Ureter (tissue), 1 donor: ENCODE measurements around the gene SHANK2. TPM values are rescaled to one million over a fixed set of nuclear protein-coding genes. Genes with fewer than 3 reads are reported as not detected.

Source experiments
- DNase-seq: peaks from one replicate; pipeline ENCODE4 v3.0.0-alpha.2; 2020; ENCODE audit warnings: low spot score
- total RNA-seq: library from RNA; stranded (reverse); gene quantifications from one replicate; pipeline ENCODE4 v1.2.4, GENCODE V29; 2023
- donor health status: DM: yes; HTN: yes; CAD: no.

The SHANK2 gene
- total RNA-seq, 1 donor from 2014 or later = 77.1 TPM

DNA sequence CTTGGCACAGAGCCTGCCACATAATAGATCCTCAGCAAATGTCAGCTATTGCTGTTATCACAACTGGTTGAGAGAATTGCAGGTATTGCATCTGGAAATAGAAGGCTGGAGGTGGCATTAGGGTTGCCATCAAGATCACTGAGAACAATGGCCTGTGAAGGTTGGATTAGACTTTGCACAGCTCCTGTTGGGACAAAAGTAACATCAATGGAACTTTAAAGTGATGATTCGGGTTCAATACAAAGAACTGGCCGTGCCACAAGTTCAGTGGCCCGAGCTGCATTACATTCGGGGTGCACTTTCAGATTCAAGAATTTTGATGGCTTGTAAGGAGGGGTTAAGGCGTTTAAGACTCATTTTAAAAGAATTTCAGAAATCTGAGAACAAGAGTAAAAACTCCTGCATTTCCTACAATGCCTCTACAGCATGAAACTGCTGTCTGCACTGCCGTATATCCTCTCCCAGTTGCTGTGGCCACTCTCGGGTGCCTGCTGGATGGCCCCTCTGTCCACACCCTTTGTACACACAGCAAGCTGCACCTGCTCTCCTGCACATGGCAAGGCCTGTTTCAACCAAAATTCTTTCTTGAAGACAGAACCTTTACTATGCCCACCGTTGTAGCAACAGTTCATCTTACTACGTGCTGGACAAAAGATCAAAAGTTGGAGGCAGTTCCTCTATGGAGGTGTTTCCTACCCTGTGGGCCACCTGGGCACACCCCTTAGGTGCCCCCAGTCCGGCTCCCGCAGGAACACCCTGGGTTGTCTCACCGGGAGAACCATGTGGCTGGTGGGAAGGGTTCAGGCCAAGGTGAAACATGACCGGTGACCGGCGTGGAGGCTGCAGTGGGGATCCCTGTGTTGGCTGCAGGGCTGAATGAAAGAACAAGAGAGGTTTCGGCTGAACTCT, 17.5 kb upstream of the SHANK2 start:
- DNase-seq = peak; percentile 38

DNA sequence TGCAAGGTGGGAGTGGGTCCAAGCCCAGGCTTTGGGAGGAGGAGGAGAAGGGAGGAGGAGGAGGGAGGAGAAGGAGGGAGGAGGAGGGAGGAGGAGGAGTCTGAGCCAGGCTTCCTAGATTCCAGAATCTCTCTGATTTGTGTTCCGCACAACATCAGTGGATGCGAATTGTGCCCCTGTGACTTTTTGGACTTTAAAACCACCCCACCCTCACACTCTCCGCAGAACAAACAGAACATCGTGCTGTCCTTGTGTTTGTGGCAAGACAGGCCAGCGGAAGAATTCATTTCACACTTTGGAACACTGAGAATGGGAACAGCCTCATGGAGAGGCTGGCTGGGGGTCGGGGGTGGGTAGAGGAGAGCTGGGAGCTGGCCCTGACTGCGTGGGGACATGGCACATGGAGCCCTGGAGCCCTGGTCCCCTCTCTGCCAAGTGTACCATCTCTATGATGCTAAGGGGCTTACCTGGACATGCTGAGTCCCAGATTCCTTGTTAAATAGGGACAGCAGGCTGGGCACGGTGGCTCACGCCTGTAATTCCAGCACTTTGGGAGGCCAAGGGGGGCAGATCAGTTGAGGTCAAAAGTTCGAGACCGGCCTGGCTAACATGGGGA, 16.4 kb upstream of the SHANK2 start:
- DNase-seq = peak; percentile 31

DNA sequence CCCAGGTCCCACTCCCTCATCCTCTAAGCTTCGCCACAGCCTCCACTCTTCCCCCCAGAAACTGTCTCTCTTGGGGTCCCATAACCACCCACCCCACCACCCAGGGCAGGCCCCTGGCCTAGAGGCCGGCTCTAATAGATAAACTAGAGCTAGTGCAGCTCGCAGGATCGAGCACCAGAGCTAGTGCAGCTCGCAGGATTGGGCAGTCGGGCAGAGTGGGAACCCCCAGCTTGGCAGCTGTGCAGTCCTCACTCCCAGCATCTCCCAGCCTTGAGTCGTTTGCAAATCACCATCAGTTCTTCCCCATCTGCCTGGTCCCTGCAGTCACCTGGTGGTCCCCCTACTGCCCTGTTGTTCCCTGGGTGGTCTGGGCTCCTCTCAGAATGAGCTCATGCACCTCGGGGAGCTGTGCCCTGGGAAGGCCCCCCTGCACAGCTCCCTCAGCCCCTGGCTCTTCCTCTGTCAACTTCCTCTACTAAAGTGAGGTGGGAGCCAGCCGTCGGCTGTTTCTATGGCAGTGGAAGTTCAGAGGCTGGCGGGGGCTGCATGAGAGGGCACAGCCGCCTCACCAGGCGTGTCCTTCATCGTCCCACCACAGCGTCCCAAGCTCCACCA, 15.5 kb upstream of the SHANK2 start:
- peak; percentile 23 for DNase-seq

DNA sequence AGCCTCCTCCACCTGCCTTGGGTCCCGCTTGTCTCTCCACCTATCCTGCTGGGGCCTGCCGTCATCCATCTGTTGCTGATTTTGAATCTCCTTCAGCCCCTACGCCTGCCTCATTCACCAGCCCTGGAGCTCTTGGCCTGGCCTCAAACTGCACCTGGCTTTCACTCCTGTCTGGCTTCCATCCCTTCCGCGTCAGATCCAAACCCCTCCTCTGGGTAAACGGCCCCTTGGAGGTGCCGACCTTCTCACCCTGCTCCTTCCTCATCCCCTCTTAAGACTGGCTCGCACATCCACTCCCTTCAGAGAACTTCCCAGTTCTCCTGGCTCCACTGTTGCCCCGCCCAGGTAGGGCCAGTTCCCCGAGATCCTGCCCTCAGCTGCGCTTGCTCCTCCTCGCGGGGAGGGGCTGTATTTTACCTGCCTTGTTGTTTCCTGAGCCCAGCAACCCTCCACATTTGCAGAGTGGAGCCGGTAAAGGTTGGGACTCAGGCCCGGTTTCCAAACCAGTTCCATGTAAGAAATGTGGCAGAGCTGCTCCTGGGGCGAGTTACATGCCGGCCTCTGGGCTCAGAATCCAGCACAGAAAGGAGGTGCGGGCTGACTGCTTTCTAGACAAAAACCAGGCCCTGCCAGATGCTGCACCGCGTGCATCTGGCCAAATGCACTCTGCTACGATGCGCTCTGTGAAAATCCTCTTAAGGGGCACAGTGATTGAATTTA, 13.9 kb upstream of the SHANK2 start:
- DNase-seq = peak; percentile 14

DNA sequence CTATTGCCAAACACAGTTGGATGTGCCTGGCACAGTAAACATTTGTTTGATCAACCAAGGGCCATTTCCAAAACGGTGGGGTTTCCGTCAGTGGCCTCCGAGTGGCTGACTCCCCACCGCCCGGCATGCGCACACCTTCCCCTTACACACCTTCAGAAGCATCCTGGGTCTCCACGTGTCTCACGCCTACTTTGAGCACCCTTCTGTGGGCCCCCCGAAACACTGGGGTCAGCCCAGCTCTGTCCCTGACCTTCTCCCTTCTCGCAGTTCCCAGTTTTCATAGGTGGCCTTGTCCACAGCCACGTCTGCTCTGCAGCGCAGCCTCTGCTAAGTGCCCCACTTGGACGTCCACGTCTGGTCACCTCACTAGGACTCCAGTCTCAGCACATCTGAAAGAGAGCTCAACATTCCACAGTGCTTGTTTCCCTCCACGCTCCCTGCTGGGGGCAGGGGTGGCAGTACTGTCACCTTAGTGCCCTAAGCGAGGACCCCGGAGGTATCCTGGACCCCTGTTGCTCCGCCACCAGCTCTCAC, 13.2 kb upstream of the SHANK2 start:
- DNase-seq = no peak

DNA sequence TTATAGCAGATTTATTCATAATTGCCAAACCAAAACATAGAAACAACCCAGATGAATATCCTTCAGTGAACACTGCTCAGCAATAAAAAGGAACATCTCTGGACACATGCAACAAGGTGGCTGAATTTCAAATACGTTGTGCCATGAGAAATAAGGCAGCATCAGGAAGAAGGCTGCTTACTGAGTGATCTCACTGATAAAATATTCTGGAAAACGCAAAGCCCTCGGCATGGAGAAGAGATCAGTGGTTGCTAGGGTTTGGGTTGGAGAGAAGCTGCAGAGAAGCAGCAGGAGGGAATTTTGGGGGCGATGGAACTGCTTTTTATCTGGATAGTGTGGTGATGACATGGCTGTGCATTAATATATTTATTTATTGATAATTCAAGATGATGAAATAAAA, 11.0 kb upstream of the SHANK2 start:
- no peak for DNase-seq

DNA sequence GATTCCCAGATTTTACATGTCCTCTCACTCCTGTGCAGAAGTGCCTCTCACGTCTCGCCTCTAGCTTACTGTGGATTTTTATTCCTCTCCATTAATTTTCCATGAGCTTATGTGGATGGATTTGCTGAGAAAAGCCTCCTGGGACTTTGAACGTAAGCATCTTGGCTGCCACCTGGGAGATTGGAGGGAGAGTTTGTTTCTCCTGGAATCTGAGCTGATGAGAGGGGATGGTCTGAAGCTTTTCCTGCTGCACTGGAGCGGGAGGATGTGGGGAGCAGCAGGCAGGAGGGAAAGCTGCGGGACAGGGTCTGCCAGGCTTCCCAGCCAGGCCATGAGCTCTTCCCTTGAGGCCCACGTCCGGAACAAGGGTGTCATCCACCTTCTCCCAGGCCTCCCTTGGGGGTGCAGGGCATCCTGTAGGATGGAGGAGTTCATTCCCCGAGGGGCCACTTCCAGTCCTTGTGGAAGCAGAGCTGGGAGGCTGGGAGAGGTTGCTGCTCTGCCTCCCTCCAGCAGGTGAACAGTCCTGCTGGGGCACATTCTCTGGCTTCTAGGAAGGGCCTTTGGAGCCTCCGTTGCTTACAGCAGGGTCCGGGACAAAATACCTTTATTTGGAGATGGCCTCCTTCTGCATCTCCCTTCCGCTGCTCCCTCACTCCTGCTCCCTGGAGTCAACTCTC, 3.6 kb upstream of the SHANK2 start:
- DNase-seq = no peak

DNA sequence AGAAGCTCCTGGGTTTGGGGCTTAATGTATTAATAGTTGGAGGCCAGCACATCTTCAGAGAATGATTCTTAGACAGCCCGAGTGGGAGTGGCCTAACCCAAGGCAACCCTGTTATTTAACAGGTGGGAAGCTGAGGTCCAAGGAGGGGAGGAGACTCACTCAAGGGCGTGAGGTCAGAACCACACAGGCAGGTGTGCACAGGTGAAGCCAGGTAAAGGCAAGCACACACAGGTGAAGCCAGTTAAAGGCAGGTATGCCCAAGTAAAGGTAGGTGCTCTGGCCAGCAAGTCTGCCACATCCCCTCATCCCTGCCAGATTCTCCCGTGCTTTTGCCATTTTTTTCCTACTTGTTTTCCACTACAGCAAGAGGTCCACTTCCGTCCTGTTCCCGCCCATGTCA, 2.9 kb upstream of the SHANK2 start:
- DNase-seq = no peak

DNA sequence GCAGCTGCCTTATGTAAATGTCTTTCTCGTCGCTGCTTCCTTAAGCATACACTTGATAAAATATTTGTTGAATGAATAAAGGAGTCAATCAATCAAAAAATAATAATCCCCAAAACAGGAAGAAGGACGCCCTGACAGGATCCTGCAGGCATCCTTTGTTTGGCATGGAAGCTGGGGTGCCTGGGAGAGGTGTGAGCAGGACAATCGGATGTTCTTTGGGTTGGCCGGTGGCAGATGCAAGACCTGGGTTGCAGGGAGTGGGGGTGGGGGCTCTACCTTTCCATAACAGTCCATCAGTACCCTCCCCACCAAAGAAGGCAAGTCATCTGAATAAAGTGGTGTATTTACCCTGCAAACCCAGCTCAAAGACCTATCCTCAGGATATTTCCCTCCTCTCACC, 1.4 kb upstream of the SHANK2 start:
- no peak for DNase-seq

DNA sequence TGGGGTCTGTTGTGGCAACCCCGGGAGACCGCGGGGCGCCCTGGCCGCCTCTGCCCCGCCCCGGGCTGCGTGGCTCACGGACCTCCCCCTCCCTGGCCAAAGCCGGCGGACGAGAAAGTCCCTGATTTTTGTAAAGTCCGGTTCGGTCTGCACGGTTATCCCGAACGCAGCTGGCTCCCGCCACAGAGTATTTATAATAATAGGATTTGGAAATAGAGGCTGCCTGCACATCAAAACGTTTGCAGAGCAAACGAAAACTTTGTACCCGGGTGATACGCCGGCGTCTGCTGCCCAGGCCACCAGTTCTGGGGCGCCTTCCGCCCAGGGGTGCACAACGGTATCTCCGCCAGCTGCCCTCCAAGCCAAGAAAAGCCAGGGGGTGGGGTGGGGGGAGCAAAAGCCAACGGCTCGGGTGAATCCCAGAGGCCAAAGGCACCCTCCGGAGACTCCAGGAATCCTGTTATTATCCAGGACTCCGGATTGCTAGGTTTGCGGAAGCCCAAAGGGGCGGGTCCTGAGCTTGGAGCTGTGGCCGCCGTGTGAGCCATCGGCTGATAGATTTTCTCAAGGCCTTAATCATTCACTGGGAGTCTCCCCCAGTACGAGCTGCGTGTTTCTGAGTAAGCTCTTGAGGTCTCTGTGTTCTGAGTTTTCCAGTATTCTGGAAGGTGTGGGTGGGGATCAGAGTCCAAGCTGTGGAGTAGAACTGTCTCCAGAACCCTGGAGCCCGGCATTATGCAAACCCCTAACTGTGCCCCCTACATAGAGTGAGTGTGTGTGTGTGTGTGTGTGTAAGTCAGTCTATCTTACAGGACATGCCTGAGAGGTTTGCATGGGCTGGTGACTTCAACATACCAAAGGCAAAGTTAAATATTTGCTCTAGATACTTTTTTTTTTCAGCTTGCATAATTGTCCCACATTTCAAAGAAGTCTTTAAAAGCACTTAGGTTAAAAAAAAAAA, 673 bp upstream of the SHANK2 start:
- no peak for DNase-seq

DNA sequence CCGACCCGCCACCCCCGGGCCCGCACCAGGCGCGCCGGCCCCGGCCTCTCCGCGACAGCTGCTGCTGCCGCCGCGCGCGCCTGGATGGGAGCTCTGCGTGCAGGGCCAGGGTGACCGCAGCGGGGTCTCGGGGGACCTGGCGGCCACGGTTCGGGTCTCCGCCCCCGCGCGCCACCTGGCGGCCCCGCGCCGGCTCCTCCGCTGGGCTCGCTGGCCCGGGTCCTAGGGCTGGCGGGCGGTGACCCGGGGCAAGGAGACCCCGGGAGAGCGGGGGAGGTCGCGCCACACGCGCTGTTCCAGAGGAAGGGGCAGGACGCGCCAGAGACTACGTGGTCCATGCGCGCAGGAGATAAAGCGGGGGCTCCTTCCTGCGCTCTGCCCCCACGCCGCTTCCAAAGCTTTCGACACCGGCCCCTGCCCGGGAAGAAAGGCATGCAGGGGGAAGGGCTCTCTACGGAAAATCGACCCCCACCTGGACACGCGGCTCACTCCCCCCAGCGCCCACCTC, 562 bp downstream of the SHANK2 start:
- DNase-seq = no peak

DNA sequence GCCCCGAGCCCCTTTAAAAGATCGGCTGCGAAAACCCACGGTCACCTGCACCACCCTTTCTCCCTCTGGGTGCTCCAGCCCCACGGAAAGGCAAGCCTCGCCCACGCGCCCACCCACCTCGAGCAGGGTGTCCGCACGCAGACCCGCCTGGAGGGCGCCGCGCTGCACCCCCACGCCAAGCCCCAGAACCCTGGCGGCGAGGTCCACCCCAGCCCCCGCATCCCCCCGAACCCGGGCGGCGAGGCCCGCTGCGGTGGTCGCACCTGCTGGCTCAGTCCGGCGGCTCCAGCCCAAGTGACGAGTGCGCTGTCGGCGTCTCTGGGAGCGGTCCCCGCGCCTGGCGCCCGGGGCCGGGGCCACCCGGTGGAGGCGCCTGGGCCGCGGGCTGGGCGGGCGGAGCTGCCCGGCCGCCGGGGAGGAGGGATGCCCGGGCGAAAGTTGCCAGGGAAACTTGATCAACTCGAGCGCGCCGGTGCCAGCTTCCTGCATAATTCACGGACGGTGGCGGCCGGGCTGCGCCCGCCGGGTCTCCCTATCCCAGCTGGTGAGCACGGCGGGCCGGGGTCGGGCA, 1.1 kb downstream of the SHANK2 start:
- no peak for DNase-seq

DNA sequence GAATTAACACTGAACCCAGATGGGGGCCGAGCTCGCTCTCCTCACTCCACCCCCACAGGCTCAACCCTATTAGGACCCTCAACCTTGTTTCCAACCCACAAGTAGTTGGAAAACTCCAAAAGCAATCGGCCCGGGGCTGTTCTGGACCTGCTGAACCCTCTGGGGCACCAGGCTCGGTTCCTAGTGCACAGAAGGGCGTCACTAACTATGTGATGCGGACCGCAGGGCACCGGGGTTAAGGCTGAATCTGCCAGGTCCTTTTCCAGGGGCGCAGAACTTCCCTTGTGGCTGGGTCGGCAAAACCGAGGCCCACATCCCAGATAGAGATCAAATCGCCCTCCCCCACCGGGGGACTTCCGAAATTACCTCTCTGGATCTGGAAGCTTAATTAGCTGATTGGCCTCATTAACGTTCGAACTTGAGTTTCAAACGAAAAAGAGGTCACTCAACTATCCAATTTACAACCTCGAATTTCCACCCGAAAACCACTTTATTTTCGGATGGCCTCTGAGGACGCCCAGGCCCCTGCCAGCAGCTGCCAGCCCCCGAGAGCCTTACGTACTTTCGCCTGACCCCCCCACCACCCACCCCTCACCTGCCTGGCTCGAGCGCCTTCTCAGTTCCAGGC, 1.7 kb downstream of the SHANK2 start:
- no peak for DNase-seq

DNA sequence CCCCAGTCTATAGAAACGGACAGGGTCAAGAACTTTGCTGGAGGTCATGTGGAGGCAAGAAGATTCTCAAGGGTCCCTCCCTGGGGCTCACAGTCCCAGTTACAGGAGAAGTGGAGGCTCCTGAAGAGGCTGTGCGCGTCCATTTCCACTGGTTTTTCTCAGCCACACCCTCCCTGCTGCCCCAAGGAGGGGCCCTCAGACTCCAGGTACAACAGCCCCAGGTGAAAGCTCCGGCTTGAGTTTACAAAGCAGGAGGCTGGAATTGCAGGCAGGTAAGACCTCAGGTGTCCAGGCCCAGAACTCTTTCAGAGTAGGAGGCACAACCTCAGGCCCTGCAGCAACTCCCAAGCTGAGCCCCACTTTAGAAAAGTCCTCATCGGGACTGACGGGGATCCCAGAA, 3.1 kb downstream of the SHANK2 start:
- no peak for DNase-seq

DNA sequence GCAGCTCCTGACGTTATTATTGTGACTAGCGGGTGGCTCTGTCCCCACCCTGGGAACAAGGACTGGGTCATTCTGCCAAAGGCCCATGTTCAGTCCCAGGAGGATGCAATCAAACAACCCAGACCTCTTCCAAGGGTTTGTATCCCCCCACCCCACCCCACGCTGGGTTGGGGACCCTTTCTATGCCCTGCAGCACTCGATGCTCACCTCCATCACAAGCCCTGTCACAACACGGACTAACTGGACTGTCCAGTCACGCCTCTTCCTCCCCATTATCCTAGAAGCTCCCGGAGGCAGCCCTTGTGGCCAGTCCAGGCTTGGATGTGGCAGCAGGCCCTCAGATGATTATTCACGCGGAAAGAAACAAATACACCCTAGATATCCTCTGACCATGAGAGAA, 3.7 kb downstream of the SHANK2 start:
- no peak for DNase-seq

DNA sequence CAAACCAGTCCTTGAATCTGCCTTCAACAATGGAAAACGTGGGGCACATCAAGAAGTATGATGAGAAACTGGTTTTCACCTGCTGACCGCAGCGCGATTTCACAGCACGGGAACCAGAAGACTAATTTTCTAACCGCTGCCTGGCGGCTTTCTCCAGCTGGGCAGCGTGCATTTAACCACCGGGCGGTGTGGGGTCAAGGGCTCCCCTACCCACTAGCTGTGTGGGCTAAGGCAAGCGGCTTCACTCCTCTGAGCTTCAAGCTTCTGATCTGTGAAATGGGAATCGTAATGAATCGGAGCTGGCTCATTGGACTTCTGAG, 4.2 kb downstream of the SHANK2 start:
- no peak for DNase-seq

DNA sequence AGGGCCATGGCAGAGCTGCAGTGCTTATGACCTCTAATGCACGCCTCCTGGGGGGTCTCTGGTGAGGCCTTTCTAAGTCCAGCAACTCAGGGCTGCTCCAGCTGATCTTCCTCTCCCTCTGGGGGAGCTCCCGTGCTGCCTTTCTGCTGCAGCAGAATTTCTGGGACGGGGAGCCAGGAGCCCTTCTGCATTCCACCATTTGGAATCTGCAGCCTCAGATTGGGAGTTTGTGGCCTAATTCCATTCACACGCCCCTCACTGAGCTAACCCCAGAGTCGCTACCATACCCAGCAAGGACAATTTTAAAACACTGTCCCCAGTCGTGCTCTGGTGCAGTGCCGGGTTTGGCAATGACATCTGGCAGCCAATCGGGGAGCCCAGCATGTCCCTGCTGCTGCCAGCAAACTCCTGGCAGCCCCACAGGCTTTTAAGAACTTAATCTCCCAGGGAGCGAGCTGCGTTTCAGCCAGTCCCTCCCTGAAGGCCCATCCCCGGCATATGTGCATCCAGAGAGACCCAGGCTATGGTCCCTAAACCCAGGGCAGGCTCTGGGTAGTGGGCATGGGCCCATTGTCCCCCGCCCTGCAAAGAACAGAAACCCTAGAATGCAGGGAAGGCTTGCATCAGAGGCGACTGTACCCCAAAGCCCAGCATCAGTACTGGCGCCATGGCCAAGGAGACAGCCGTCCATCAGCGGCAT, 4.7 kb downstream of the SHANK2 start:
- no peak for DNase-seq

DNA sequence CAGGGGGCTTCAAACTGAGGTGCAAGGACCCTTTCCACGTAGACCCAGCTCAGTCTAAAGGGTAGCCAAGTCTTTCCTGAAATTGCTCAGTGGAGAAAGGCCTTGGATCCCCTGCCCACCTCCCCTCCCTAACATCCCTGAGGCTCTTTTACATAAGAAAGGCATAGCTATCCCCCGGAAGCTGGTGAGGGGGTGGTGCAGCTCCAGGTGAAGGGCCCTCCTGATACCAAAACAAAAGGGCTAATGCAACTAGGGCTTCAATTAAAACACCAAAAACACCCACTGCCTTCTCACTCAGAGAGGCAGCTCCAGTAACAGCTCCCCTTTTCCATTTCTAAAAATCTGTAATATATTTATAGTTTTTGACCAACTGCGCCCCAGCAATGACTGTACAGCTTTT, 5.8 kb downstream of the SHANK2 start:
- no peak for DNase-seq
